A673 (cell line): ENCODE results near the gene FAM9C.

ENCODE experiments used
- CTCF ChIP-seq: fragments of 300-800, 200-600 bp; sonication (generic); conservative IDR thresholded peaks from 2 replicates; pipeline ENCODE4 v1.5.1; 2017; ENCODE audit warnings: low read depth, mild to moderate bottlenecking, antibody characterized with exemption, low read length, moderate library complexity, mixed read lengths
- EZH2 ChIP-seq: fragments of 200-600 bp; sonication (generic); IDR thresholded peaks from 2 replicates; pipeline ENCODE4 v1.6.1; 2017; ENCODE audit warnings: borderline replicate concordance, low read depth, mild to moderate bottlenecking, mixed read lengths, antibody characterized with exemption, low read length; ENCODE audit not compliant: poor library complexity, severe bottlenecking

- TF ChIP-seq CTCF (no peak), EZH2 (no peak)
Measured at GRCh38 chrX:12996934-12997435, 47.4 kb downstream of the FAM9C start.
